ENCODE measurements around the gene HTR1D. TPM values are rescaled to one million over a fixed set of nuclear protein-coding genes. Genes with fewer than 3 reads are reported as not detected.

Gene HTR1D
- total RNA-seq, 1 experiment from 2014 or later = 3.1 TPM

GRCh38 chr1:23167353-23168078 is 49.8 kb downstream of the HTR1D start:
- peaks cover 6% of the 10 kb centered on the region for H3K23me2 ChIP-seq (ENCODE audit: insufficient read length, low read depth, low read length, poor library complexity, severe bottlenecking)
- H3K4me2 ChIP-seq (ENCODE audit: insufficient read depth, insufficient read length, low read length) = peak overlapping the region; percentile 78
- H2BK15ac ChIP-seq (ENCODE audit: low read depth, low read length) = no peak overlapping the region
- no peak for TF ChIP-seq CTCF (conservative IDR thresholded peaks at IDR 0.05)
- DNase-seq = peak; percentile 46
- peaks cover 2% of the 10 kb centered on the region; the same call in 1 of the 2 replicates for H3K27me3 Mint-ChIP-seq (ENCODE audit: low read depth)
- no peak overlapping the region for H4K91ac ChIP-seq (ENCODE audit: insufficient read length, low read depth, low read length)
- H3K9me3 ChIP-seq (ENCODE audit: control insufficient read depth, low read depth, low read length) = no peaks in the 10 kb centered on the region
- no peaks in the 10 kb centered on the region; the same call in 1 of the 2 replicates for H3K27me3 ChIP-seq (ENCODE audit: insufficient read depth, low read length)
- no peaks in the 10 kb centered on the region for H4K20me1 ChIP-seq (ENCODE audit: control insufficient read depth, insufficient read depth, insufficient read length)
- peak overlapping the region; percentile 38 for H3K14ac ChIP-seq (ENCODE audit: insufficient read depth, low read length)
- H3K4me3 Mint-ChIP-seq = peak overlapping the region; percentile 97 to 98
- H3K79me2 ChIP-seq (ENCODE audit: insufficient read depth, low read length) = peaks cover 30% of the 10 kb centered on the region; the same call in 1 of the 2 replicates
- H3K27ac Mint-ChIP-seq = peak overlapping the region; percentile 77 to 93 (median 92); a peak in 4 of 7 replicates
- peak overlapping the region; percentile 79 for H3K9ac ChIP-seq (ENCODE audit: extremely low read depth, insufficient read length, low read length)
- H2BK5ac ChIP-seq (ENCODE audit: insufficient read length, low read length) = no peak overlapping the region
- H3K4me1 Mint-ChIP-seq = peaks cover 32 to 40% of the 10 kb centered on the region in 2 experiments
- H3K18ac ChIP-seq (ENCODE audit: insufficient read length, low read depth, low read length) = no peak overlapping the region
- no peak overlapping the region for H4K8ac ChIP-seq (replicated peaks; ENCODE audit: insufficient read length, low read depth, low read length)
- WGBS (ENCODE audit: extremely low coverage, insufficient read length, low lambda C conversion rate) = no CpG with 5 or more reads among the region's 45 CpGs
- H3K36me3 Mint-ChIP-seq (ENCODE audit: insufficient read depth in 1 of 3, low read depth in 3 of 3) = peaks cover 0 to 7% (median 2%) of the 10 kb centered on the region in 3 experiments; a peak in 4 of 7 replicates
- no peak overlapping the region for H2BK12ac ChIP-seq (ENCODE audit: insufficient read length, low read depth, low read length)
- no peak overlapping the region for H4K5ac ChIP-seq (ENCODE audit: insufficient read length, low read depth, low read length)
- no peak overlapping the region for H3K4ac ChIP-seq (ENCODE audit: low read depth, low read length)
- no peak overlapping the region for H2BK120ac ChIP-seq (ENCODE audit: low read depth, low read length, poor library complexity, severe bottlenecking)
- H2AFZ ChIP-seq (ENCODE audit: low read length) = no peak overlapping the region
- no peak overlapping the region for H3K23ac ChIP-seq (ENCODE audit: insufficient read length, low read depth, low read length)
- H3K4me1 ChIP-seq (ENCODE audit: insufficient read depth, low read length) = no peaks in the 10 kb centered on the region; the same call in 1 of the 2 replicates
- peaks cover 2% of the 10 kb centered on the region for H3K79me1 ChIP-seq (ENCODE audit: insufficient read depth, low read depth, low read length, poor library complexity, severe bottlenecking)
- H3T11ph ChIP-seq (ENCODE audit: low read length) = no peak overlapping the region
- no peak overlapping the region for H3K56ac ChIP-seq (ENCODE audit: insufficient read length, low read depth, low read length)
- H3K27ac ChIP-seq (ENCODE audit: insufficient read length, low read depth, low read length) = no peak overlapping the region
- H2BK20ac ChIP-seq (ENCODE audit: low read depth, low read length, poor library complexity, severe bottlenecking) = no peak overlapping the region
- H2AK5ac ChIP-seq (ENCODE audit: insufficient read length, low read length) = no peak overlapping the region
- H3K9me3 Mint-ChIP-seq = 0 out of 5 replicates have a peak, but pooled peaks cover 0 to 2% of the 10 kb centered on the region in 2 experiments

All from H9 (cell line).